HepG2 (cell line): Measurements from ENCODE around the gene REEP6. TPM values are rescaled to one million over a fixed set of nuclear protein-coding genes. Genes with fewer than 3 reads are reported as not detected.

ENCODE experiments used
- AGO2 ChIP-seq: fragments of 200-400 bp; formaldehyde crosslinking; optimal IDR thresholded peaks from 2 replicates; pipeline ENCODE3; 2017; ENCODE audit warnings: mild to moderate bottlenecking, low read depth, low read length, moderate library complexity
- AKAP8 ChIP-seq: sonication (generic); formaldehyde crosslinking; IDR thresholded peaks from 2 replicates; pipeline ENCODE4 v1.5.1; 2020; ENCODE audit warnings: mild to moderate bottlenecking, missing genetic modification reagents
- ISX ChIP-seq: sonication (generic); formaldehyde crosslinking; conservative IDR thresholded peaks from 2 replicates; pipeline ENCODE4 v1.5.0; 2020; ENCODE audit warnings: missing genetic modification reagents
- KLF9 ChIP-seq: IDR thresholded peaks from 2 replicates; pipeline ENCODE4 v1.6.1; 2016; ENCODE audit warnings: low read depth
- MYNN ChIP-seq: sonication (generic); formaldehyde crosslinking; IDR thresholded peaks from 2 replicates; pipeline ENCODE4 v1.4.0; 2020; ENCODE audit warnings: mild to moderate bottlenecking, low read depth, missing genetic modification reagents
- NONO ChIP-seq, 2 experiments: fragments of 450-650 bp in 1 of 2; sonication (generic) in 1 of 2; formaldehyde crosslinking in 1 of 2; IDR thresholded peaks in 1 of 2; conservative IDR thresholded peaks in 1 of 2; 2 replicates each; pipeline versions ENCODE4 v1.6.1 to v1.8.0; 2017 to 2022; ENCODE audit warnings: mild to moderate bottlenecking in 1 of 2, missing genetic modification reagents in 1 of 2, moderate library complexity in 1 of 2
- PHF20 ChIP-seq: sonication (generic); formaldehyde crosslinking; IDR thresholded peaks from 2 replicates; pipeline ENCODE4 v1.5.0; 2020; ENCODE audit warnings: mild to moderate bottlenecking, missing genetic modification reagents
- POLR2A ChIP-seq, 2 experiments: IDR thresholded peaks; 2 replicates each; pipeline ENCODE4 v1.6.1; 2011; ENCODE audit warnings: low read depth in 2 of 2, low read length in 2 of 2, mild to moderate bottlenecking in 1 of 2, moderate library complexity in 1 of 2; ENCODE audit not compliant: insufficient read depth in 1 of 2
- TFAP4 ChIP-seq: sonication (generic); IDR thresholded peaks from 2 replicates; pipeline ENCODE4 v1.6.1; 2016; ENCODE audit warnings: low read depth, borderline replicate concordance
- ZBTB21 ChIP-seq: sonication (generic); formaldehyde crosslinking; IDR thresholded peaks from 2 replicates; pipeline ENCODE4 v1.4.0; 2020; ENCODE audit warnings: missing genetic modification reagents
- ZHX2 ChIP-seq, 2 experiments: sonication (generic) in 1 of 2; formaldehyde crosslinking in 1 of 2; IDR thresholded peaks; 2 replicates each; pipeline versions ENCODE4 v1.6.1 to v1.9.0; 2014 to 2022; ENCODE audit warnings: antibody characterized with exemption in 1 of 2, borderline replicate concordance in 1 of 2, inconsistent platforms in 1 of 2, low read depth in 1 of 2, missing genetic modification reagents in 1 of 2
- ZMAT3 ChIP-seq: sonication (generic); formaldehyde crosslinking; conservative IDR thresholded peaks from 2 replicates; pipeline ENCODE4 v1.7.0; 2021; ENCODE audit warnings: missing genetic modification reagents
- ZNF776 ChIP-seq: sonication (generic); formaldehyde crosslinking; IDR thresholded peaks from 2 replicates; pipeline ENCODE4 v1.4.0; 2020; ENCODE audit warnings: mild to moderate bottlenecking, missing genetic modification reagents
- polyA plus RNA-seq, 8 experiments: library from polyadenylated mRNA; depleted of rRNA in 3 of 8; stranded (reverse) in 7 of 8; unstranded in 1 of 8; fragments of >200 nt; fragmentation: Illumina TruSeq in 4 of 8; extraction: Trizol in 4 of 8; gene quantifications; 2 replicates each; pipeline versions ENCODE4 v1.2.1 to v1.2.3, GENCODE V29; 2011 to 2016; ENCODE audit warnings: low read depth in 4 of 8, missing spikeins in 1 of 8, mixed read lengths in 1 of 8; ENCODE audit not compliant: insufficient read depth in 1 of 8
- total RNA-seq, 5 experiments: library from RNA; depleted of rRNA; stranded (reverse); fragments of >200 nt; fragmentation: Illumina TruSeq; extraction: Trizol; gene quantifications; 2 replicates each; pipeline ENCODE4 v1.2.3, GENCODE V29; 2016; ENCODE audit warnings: low read depth in 1 of 5

Gene REEP6
- total and polyA plus RNA-seq, 2 of the 13 experiments (the other 11 are each of a cell fraction or from before 2014, with no cell fraction given): 10.0 to 28.8 TPM

GRCh38 chr19:1472231-1473084, 18.5 kb upstream of the REEP6 start (continued):
- TF ChIP-seq ZHX2 (IDR thresholded peaks at IDR 0.05; ENCODE audit: low read depth): no peak
- no peak for TF ChIP-seq ZHX2 (CRISPR knock-in tag; IDR thresholded peaks at IDR 0.05; ENCODE audit: borderline replicate concordance)
- peak; percentile 44 for TF ChIP-seq AGO2
- no peak for TF ChIP-seq KLF9
- no peak for TF ChIP-seq ZBTB21 (CRISPR knock-in tag)
- TF ChIP-seq ISX (CRISPR knock-in tag): no peak
- no peak for TF ChIP-seq PHF20 (CRISPR knock-in tag)
- TF ChIP-seq TFAP4: no peak
- 0 out of 2 replicates have a peak, but pooled peaks have one; percentile 77 for TF ChIP-seq AKAP8
- TF ChIP-seq ZNF776 (CRISPR knock-in tag): no peak
- TF ChIP-seq POLR2A (IDR thresholded peaks at IDR 0.05; ENCODE audit: insufficient read depth in 1 of 2, low read depth in 2 of 2, low read length in 2 of 2): 0 out of 4 replicates have a peak, but pooled peaks of 1 of the 2 experiments have one; percentile 33
- no peak for TF ChIP-seq ZMAT3 (CRISPR knock-in tag)
- TF ChIP-seq MYNN (CRISPR knock-in tag): no peak
- no peak for TF ChIP-seq NONO (IDR thresholded peaks at IDR 0.05)
- 0 out of 2 replicates have a peak, but pooled peaks have one; percentile 23 for TF ChIP-seq NONO (CRISPR knock-in tag; conservative IDR thresholded peaks at IDR 0.05)
- TF ChIP-seq, all 625 proteins: peak for 9
